UCSD-AML1 (cell line): Measurements from ENCODE around the gene AKAP3.

Experiments used
- DNase-seq: peaks from one replicate; lab custom pipeline; 2025; ENCODE audit not compliant: unreplicated experiment; lab: John Stamatoyannopoulos, UW

The AKAP3 gene

DNA sequence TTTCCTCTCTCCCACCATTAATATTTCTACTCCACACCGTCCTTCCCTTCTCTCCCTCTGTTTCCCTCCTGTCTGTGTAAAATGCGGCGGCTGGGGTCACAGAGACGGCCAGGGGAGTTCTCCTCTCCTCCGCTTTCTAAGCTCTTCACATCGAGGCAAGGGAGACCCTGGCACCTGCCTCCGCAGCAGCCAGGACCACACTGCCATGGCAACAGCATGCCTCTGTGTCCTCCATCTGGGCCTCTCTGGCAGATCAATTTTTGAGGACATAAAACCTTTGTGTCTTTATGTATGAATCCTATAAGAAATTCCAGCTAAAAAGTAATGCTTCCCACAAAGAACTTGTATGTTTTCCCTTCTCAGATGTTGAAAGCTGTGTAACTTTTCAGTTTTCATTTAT is 45.4 kb downstream of the AKAP3 start:
- DNase-seq = no peak

DNA sequence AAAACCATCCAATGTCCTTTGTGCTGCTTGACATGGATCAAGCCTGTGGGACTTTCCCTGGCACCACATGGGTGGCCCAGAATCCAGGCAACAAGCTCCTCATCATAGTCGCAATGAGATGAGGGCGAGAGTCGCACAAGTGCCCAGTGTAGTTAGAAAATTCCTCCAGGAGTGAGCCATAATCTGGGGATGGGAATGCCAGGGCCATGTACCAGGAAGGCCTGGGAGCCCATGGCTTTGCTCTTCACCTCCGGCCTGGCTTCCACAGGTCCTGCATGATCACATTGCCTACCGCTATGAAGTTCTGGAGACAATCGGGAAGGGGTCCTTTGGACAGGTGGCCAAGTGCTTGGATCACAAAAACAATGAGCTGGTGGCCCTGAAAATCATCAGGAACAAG is 53.0 kb downstream of the AKAP3 start:
- no peak for DNase-seq

DNA sequence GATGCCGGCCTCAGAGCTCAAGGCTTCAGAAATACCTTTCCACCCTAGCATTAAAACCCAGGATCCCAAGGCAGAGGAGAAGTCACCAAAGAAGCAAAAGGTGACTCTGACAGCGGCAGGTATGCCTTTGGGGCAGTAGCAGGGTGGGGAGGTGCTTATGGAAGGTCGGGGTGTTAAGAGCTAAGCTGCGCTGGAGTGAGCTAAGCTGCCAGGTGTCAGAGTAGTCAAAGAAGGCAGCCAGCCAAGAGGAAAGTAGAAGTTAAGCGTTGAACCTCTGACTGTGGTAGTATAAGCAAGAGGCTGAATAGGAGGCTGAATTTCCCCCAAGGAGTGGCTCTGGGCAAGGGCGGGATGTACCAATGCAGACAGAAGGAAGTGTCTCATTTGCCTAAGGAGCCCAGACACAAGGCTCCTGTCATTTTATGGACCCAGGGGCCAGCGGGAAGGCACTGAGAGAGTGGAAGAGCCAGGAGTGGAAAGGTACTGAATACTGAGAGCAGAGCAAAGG is 57.6 kb downstream of the AKAP3 start:
- no peak for DNase-seq

DNA sequence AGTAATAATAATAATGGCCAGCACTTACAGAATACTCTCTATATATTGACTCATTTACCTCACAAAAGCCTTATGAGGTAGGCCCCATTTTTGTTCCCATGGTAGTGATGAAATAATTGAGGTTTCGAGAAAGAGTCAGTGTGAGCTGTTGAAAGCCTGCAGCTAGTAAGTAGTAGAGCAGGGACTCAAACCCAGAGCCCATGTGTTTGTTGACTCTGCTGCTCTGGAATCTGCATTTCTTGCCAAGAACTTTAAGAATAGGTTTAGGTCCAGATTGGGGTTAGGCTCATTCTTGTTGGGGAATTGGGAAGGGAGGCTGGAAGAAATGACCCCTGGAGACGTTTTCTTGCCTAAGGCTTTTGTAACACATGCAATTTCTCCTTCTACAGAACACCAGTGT is 58.9 kb downstream of the AKAP3 start:
- no peak for DNase-seq

DNA sequence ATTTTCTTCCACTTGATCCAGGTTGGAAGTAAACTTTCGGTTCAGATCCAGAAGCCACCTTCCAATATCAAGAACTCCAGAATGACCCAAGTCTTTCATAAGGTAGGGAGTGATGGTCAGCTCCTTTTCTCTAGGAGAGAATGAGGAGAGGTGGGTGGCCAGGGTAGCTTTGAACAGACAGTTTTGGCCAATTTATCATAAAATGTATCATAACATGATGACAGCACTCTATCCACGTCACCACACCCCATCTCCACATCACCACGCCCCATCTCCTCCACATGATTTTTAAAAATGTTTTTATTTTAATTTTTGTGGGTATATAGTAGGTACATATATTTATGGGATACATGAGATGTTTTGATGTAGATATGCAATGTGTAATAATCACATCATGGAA is 59.9 kb downstream of the AKAP3 start:
- DNase-seq = no peak

DNA sequence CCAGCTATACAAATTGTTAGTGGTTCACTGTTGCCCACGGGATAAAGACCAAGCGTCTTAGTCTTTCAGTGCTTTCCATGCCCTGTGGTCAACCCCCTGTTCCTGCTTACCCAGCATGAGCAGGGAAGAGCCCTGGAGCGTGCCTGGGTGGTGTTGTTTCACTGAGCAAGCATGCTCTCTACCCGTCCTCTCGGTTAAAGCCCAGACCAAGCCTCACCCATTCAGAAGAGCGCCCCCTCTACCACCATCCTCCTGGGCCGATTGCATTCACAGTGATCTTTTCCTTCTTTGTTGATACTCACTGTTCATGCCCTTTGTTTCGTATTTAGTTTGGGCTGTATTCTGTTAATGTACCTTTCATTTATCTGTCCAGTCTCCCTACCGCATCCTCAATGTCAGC is 61.7 kb downstream of the AKAP3 start:
- no peak for DNase-seq

DNA sequence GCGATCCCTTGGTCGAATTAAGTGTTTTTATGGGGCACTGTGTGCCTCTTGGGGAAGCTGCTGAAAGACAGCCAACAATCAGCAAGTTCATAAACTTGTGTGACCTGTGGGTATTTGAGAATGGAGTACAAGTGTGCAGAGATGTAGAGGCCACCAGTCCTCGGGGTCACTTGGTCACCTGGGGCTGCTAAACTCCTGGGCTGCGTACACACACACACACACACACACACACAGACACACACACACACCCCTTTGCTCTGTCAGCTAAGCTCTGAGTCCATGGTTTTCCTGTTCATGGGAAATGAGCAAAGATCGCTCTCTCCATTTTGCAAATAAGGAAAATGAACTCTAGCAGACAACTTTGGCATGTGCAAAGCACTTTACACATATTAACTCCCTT is 62.4 kb downstream of the AKAP3 start:
- DNase-seq = no peak

DNA sequence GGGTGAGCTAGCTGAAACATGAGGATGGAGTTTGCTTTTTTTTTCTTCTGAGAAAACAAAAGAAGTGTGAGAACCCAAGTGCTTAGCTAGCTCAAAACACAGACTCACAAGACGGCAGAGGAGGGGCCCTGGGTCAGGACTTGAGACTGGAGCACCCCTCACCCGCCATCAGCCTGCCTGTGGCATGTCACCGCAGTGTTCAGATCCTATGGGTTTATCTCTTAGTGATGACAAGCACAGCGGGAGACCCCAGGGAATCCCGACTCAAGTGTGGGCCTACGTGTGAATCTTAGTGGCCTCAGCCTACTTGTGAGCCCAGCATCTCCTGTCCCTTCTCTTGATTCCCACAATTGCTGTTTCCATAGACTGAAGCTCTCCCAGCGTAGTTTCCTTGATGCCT is 64.0 kb downstream of the AKAP3 start:
- no peak for DNase-seq

DNA sequence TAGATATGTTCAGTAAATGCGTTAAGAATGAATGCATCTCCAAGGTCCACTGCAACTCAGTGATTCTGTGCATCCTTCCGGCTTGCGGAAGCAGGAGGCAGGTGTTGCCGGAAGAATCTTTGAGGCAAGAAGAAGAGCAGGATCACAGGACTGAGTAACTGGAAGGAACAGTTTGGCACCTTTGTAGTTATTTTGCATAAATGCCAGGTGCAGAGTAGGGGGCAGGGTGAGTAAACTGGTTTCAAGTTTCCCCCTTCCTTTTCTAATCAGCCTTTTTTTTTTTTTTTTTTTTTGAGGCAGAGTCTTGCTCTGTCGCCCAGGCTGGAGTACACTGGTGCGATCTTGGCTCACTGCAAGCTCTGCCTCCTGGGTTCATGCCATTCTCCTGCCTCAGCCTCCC is 64.6 kb downstream of the AKAP3 start:
- no peak for DNase-seq

DNA sequence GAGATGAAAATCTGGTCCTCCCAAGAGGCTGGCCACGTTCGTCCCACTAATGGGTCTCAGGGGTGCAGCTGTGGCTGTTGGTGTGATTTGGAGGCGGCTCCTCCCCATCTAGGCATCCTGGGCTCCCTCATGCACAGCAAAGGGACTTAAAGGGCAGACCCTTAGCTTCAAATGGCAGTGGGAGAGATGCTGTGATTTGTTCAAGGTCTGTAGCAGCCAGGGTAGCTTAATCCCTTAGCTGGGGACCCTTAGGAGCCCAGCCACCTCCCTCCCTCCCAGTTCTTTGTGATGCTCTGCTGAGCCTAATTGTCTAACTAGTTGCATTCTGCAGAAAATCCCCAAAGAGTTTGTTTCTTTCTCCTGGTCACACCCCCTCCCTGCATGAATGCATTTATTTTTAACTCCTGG is 68.6 kb downstream of the AKAP3 start:
- no peak for DNase-seq

DNA sequence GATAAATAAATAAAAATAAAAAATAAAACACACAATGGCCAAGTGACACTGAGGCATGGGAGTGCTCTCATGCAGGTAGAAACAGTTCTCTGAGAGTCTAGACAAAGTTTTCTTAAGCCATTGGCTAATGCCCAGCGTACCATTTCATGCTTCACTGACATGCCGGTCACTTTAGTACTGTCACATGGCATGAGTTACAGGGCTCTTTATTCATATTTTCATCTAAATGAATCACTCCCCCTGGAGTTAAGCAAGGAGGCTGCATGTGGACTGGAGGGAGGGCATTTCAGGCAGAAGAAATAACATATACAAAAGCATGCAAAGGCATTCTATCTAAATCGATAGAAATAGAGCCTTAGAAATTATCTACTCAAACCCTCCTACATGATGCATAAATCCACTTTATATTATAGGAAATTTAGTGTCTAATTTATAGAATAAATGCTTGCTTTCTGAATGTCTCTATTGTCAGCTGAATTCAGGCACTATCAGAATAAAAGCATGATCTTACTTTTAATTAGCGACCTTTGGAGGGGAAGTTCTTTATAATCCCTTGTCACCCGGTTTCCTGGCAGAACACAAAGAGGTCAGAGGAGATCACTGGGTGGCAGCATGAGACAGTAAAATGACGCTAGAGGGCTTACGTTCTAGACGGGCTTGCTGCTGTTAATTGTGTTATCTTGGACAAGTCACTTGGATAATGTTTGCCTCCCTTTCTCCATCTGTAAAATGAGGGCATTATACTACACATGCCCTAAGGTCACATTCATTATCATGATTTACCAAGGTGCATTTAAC is 69.3 kb downstream of the AKAP3 start:
- DNase-seq = peak; percentile 25

DNA sequence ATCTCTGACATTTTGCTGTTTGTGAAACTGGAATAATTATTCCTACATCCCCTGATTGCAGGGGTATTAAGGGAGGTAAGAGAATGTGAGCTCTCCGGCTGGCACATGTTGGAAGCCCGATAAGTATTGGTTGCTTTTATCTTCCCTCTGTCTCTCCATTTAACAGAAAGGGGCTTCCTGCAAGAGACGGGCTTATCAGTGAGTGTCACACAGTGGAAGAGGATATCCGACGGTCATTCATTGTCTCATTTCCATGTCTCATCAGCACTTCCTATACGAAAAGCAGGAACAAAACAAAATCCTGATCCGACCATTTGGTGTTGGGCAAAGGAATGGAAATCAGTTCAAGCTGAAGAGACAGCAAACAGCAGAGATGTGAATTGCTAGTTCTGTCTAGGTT is 76.2 kb downstream of the AKAP3 start:
- DNase-seq = no peak

DNA sequence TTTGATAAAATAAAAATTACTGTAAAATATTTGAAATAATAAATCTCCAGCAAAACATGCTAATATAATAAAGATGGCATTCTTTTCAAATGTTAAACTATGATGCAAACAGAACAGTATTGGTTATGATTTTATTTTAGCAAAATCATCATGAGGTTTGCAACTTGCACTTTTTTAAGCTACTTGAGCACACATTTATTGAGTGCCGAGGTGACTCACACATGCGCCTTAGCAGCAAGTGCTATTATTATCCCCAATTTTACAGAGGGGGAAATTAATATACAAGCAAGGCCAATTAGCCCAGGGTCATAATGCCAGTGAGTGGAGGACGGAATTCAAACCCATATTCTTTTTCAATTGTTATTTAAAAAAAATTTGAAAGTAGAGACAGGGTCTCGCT is 79.6 kb downstream of the AKAP3 start:
- no peak for DNase-seq

DNA sequence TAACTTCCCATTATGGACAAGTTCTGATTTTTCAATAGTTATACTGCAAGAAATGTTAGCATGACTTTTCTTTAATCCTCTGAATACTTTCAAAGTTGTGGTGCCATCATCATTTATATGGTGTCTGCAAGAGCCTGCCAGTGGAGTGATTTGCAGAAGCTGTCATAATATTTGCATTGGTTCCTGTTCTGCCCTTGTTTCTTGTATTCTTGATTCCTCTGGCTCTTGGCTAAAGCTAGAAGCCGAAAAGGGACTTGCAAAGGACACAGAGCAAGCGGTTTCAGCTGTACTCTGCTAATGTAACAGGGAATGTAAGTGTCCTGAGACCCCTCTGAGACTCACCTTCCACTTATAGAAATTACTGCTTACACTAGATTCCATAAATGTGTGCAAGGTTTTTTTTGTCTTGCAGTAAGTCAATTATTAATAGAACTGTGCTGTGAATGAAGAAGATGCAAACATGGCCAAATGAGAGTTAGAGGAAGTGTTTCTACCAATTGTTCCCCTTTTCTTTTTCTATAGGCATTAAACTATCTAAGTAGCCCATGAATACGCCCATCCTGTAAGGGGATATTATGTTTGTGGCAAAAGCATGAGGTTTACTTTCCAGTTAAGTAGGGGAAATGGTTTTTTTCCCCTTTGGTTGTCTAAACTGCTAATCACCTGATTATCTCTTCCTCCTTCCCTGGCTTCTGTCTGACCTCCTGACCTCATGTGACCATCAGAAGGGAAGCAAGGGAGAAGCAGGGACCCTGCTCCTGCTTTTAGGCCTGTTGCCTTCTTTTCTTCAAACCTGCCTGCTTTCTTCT is 81.6 kb downstream of the AKAP3 start:
- DNase-seq = peak; percentile 19

DNA sequence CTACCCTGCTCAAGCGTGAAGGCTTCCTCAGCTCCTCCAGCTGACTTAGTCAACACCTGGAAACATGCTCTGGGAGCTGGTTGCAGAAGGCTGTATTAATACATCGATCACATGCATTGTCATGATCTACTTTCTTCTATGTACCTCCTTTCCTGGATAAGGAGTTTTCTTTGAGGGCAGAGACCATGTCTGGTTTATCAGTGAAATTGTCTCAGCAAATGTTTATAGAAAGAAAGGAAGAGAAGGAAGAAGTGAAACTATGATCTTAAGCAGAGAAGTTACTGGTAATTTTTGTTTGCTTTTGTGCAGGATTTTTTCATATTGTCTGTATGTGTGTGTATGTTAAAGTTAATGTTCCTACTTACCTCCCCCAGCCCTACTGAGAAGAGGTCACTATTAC is 82.4 kb downstream of the AKAP3 start:
- no peak for DNase-seq
